DND-41 (cell line): Measurements from ENCODE around the gene EGFL6.
"Not testable (repeated sequence)": the region's sequence is repeated elsewhere in the genome, so short reads cannot be mapped to it uniquely, and the experiment has no call there.

ENCODE experiments used
- ATAC-seq: fragments of 200-7000 bp; cut with Tn5 transposase; 3 replicates; pipeline ENCODE4 v1.9.1; 2021; ENCODE audit warnings: low read depth; ENCODE audit not compliant: insufficient read depth
- DNase-seq: peaks from one replicate; pipeline ENCODE4 v3.0.0-alpha.2; 2020
- H2AFZ ChIP-seq: 2 replicates; pipeline ENCODE4 v1.6.0; 2012; ENCODE audit warnings: low read depth, low read length
- H3K27ac ChIP-seq: 2 replicates; pipeline ENCODE4 v1.5.1; 2012; ENCODE audit warnings: low read length, inconsistent platforms
- H3K27me3 ChIP-seq: fragments of 200-600 bp; sonication (generic); 2 replicates; pipeline ENCODE4 v1.6.0; 2012; ENCODE audit warnings: low read length, mild to moderate bottlenecking, inconsistent platforms; ENCODE audit not compliant: insufficient read depth, poor library complexity
- H3K36me3 ChIP-seq: 2 replicates; pipeline ENCODE4 v1.5.1; 2012; ENCODE audit warnings: low read length, inconsistent platforms; ENCODE audit not compliant: insufficient read depth
- H3K4me1 ChIP-seq: 2 replicates; pipeline ENCODE4 v1.5.1; 2012; ENCODE audit warnings: mild to moderate bottlenecking, low read length; ENCODE audit not compliant: insufficient read depth
- H3K4me2 ChIP-seq: 2 replicates; pipeline ENCODE4 v1.6.0; 2012; ENCODE audit warnings: mild to moderate bottlenecking, moderate library complexity, low read length, inconsistent platforms; ENCODE audit not compliant: insufficient read depth
- H3K4me3 ChIP-seq, 2 experiments: fragments of 200-600 bp in 1 of 2; shearing (Covaris generic) in 1 of 2; 2 replicates each; pipeline ENCODE4 v1.5.1; 2012 to 2016; ENCODE audit warnings: inconsistent platforms in 2 of 2, low read length in 2 of 2, mild to moderate bottlenecking in 2 of 2, low read depth in 1 of 2, moderate library complexity in 1 of 2
- H3K79me2 ChIP-seq: 2 replicates; pipeline ENCODE4 v1.6.0; 2012; ENCODE audit warnings: low read length, inconsistent platforms; ENCODE audit not compliant: insufficient read depth
- H3K9ac ChIP-seq: 2 replicates; pipeline ENCODE4 v1.6.0; 2012; ENCODE audit warnings: low read depth, mild to moderate bottlenecking, inconsistent platforms, low read length, moderate library complexity
- H3K9me3 ChIP-seq: 2 replicates; pipeline ENCODE4 v1.5.1; 2012; ENCODE audit warnings: low read length, moderate library complexity, mild to moderate bottlenecking, inconsistent platforms; ENCODE audit not compliant: insufficient read depth, severe bottlenecking
- H4K20me1 ChIP-seq: 2 replicates; pipeline ENCODE4 v1.6.0; 2012; ENCODE audit warnings: low read length; ENCODE audit not compliant: insufficient read depth
- EZH2 ChIP-seq: IDR thresholded peaks from 3 replicates; pipeline ENCODE4 v1.6.1; 2012; ENCODE audit warnings: borderline replicate concordance, low read depth, mild to moderate bottlenecking, moderate library complexity, low read length, inconsistent platforms; ENCODE audit not compliant: severe bottlenecking
- TF ChIP-seq, protein P1 (sequence below): IDR thresholded peaks from 2 replicates; pipeline ENCODE4 v1.5.1; 2012; ENCODE audit warnings: borderline replicate concordance, low read length, moderate library complexity, mild to moderate bottlenecking; ENCODE audit not compliant: poor library complexity, severe bottlenecking; ENCODE audit errors: extremely low read depth

Gene EGFL6

DNA sequence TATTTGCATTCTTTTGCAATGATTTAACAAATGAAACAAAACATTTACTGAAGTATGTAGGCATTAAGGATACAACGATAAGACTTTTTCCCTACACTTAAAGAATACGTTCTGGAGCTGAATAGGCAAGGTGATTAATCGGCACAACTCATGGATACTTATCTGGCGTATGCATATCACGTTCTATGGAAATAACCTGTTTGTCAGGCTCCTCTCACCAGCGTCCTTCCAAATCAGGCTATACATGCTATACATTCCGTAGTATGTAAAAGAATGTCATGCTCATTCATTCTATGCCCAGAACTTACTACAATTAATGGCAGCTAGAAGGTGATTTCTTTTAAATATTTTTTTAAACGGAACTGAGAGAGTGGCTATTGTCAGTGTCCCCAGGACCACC lies 57.9 kb downstream of the EGFL6 start:
- no peaks in the 10 kb centered on the region for H4K20me1 ChIP-seq
- no peak overlapping the region for H3K9ac ChIP-seq
- no peak overlapping the region for H2AFZ ChIP-seq
- H3K4me2 ChIP-seq = no peak overlapping the region
- no peaks in the 10 kb centered on the region for H3K79me2 ChIP-seq
- no peaks in the 10 kb centered on the region for H3K27me3 ChIP-seq
- H3K4me1 ChIP-seq = no peaks in the 10 kb centered on the region
- DNase-seq = no peak
- H3K9me3 ChIP-seq = peaks cover 3% of the 10 kb centered on the region
- TF ChIP-seq, protein P1, sequence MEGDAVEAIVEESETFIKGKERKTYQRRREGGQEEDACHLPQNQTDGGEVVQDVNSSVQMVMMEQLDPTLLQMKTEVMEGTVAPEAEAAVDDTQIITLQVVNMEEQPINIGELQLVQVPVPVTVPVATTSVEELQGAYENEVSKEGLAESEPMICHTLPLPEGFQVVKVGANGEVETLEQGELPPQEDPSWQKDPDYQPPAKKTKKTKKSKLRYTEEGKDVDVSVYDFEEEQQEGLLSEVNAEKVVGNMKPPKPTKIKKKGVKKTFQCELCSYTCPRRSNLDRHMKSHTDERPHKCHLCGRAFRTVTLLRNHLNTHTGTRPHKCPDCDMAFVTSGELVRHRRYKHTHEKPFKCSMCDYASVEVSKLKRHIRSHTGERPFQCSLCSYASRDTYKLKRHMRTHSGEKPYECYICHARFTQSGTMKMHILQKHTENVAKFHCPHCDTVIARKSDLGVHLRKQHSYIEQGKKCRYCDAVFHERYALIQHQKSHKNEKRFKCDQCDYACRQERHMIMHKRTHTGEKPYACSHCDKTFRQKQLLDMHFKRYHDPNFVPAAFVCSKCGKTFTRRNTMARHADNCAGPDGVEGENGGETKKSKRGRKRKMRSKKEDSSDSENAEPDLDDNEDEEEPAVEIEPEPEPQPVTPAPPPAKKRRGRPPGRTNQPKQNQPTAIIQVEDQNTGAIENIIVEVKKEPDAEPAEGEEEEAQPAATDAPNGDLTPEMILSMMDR = no peak
- TF ChIP-seq EZH2 = no peak
- ATAC-seq = no peak
- no peak overlapping the region for H3K27ac ChIP-seq
- no peaks in the 10 kb centered on the region for H3K36me3 ChIP-seq
- H3K4me3 ChIP-seq = no peak overlapping the region

DNA sequence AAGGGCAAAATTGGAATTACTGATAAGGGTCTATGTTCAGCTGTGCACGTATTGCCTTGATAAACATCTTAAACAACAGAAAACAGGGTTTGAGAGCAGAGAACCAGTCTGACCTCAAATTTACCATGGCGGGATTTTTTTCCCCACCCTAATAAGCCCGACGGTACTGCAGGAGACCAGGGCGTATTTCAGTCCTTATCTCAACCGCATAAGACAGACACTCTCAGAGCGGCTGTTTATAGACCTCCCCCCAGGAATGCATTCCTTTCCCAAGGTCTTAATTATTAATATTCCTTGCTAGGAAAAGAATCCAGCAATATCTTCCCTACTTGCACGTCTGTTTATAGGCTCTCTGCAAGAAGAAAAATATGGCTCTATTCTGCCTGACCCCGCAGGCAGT lies 67.8 kb downstream of the EGFL6 start:
- H3K9ac ChIP-seq, H3K4me2 ChIP-seq, H2AFZ ChIP-seq, H3K9me3 ChIP-seq, DNase-seq, H3K27me3 ChIP-seq, H3K4me3 ChIP-seq, H3K36me3 ChIP-seq, H3K27ac ChIP-seq, H3K4me1 ChIP-seq, H3K79me2 ChIP-seq, ATAC-seq, H4K20me1 ChIP-seq: not testable (repeated sequence)

GRCh38 chrX:13638021-13638420 lies 68.6 kb downstream of the EGFL6 start:
- Histone ChIP-seq H3K36me3 (no peaks in the 10 kb centered on the region), H3K9ac (no peak overlapping the region), H3K4me3 (no peak overlapping the region), H3K4me2 (no peak overlapping the region), H3K27ac (no peak overlapping the region), H3K4me1 (no peaks in the 10 kb centered on the region), H2AFZ (no peak overlapping the region), H4K20me1 (no peaks in the 10 kb centered on the region), H3K79me2 (no peaks in the 10 kb centered on the region), H3K27me3 (no peaks in the 10 kb centered on the region), H3K9me3 (no peaks in the 10 kb centered on the region)
- no peak for TF ChIP-seq EZH2
- DNase-seq = no peak
- ATAC-seq = no peak

GRCh38 chrX:13638826-13639225 lies 69.4 kb downstream of the EGFL6 start:
- H3K79me2 ChIP-seq = no peaks in the 10 kb centered on the region
- H3K4me1 ChIP-seq = no peaks in the 10 kb centered on the region
- H3K9ac ChIP-seq = no peak overlapping the region
- no peaks in the 10 kb centered on the region for H3K36me3 ChIP-seq
- no peak overlapping the region for H3K27ac ChIP-seq
- TF ChIP-seq EZH2 = no peak
- TF ChIP-seq, protein P1 = no peak
- DNase-seq = no peak
- no peaks in the 10 kb centered on the region for H4K20me1 ChIP-seq
- no peak overlapping the region for H2AFZ ChIP-seq
- no peak for ATAC-seq
- no peaks in the 10 kb centered on the region for H3K9me3 ChIP-seq
- no peak overlapping the region for H3K4me2 ChIP-seq
- no peaks in the 10 kb centered on the region for H3K27me3 ChIP-seq
- H3K4me3 ChIP-seq = no peak overlapping the region

DNA sequence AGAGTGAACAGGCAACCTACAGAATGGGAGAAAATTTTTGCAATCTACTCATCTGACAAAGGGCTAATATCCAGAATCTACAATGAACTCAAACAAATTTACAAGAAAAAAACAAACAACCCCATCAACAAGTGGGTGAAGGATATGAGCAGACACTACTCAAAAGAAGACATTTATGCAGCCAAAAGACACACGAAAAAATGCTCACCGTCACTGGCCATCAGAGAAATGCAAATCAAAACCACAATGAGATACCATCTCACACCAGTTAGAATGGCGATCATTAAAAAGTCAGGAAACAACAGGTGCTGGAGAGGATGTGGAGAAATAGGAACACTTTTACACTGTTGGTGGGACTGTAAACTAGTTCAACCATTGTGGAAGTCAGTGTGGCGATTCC lies 72.3 kb downstream of the EGFL6 start:
- not testable (repeated sequence) for H3K9ac ChIP-seq, H3K9me3 ChIP-seq, H4K20me1 ChIP-seq, H3K4me1 ChIP-seq, H3K79me2 ChIP-seq, H3K36me3 ChIP-seq, H3K27ac ChIP-seq, H3K27me3 ChIP-seq, H3K4me3 ChIP-seq, ATAC-seq, H3K4me2 ChIP-seq, H2AFZ ChIP-seq, DNase-seq
